ENCODE measurements around the gene ABCA1.

DNA sequence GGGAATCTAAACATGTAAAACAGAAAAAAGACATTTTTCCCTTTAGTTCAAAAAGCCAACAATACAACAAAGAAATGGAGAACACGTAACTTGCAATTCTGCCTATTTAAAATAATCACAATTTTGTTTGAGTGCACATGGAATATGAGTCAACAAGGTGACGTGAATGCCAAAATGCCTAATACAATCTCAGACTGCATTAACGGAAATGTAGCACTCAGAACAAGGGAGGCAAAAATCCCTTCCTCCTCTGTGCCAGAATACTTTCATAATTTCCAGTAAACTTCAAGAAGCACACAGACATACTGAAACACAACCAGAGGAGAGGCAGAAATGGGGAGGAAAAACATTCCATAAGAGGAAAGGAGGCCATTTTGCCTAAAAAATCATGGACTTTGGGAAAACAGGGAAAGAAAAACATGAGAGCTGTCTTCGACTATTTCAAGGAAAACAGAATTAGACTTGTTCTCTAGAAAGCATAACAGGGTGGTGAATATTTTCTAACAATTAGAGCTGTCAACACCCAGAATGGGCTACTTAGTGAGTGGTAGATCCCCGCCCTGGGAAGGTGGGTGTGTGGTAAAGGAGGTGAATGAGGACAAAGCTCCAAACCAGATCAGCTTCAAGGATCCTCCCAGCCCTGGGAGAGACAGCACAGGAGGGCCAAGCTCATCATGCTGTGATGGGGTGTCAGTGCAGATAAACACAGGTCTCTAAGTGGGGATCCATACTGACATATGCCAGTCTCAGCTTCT is 48.2 kb downstream of the ABCA1 start:
- TF ChIP-seq, protein P1, sequence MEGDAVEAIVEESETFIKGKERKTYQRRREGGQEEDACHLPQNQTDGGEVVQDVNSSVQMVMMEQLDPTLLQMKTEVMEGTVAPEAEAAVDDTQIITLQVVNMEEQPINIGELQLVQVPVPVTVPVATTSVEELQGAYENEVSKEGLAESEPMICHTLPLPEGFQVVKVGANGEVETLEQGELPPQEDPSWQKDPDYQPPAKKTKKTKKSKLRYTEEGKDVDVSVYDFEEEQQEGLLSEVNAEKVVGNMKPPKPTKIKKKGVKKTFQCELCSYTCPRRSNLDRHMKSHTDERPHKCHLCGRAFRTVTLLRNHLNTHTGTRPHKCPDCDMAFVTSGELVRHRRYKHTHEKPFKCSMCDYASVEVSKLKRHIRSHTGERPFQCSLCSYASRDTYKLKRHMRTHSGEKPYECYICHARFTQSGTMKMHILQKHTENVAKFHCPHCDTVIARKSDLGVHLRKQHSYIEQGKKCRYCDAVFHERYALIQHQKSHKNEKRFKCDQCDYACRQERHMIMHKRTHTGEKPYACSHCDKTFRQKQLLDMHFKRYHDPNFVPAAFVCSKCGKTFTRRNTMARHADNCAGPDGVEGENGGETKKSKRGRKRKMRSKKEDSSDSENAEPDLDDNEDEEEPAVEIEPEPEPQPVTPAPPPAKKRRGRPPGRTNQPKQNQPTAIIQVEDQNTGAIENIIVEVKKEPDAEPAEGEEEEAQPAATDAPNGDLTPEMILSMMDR (conservative IDR thresholded peaks at IDR 0.05; ENCODE audit: low read depth, low read length): no peak
- TF ChIP-seq EZH2 (IDR thresholded peaks at IDR 0.05; ENCODE audit: borderline replicate concordance, low read depth, low read length, poor library complexity, severe bottlenecking): no peak
